T-cell (primary cell): ENCODE measurements around the gene PARVG. TPM values are rescaled to one million over a fixed set of nuclear protein-coding genes. Genes with fewer than 3 reads are reported as not detected.

Experiments used
- ATAC-seq, 4 experiments: fragments of 200-7000 bp in 3 of 4; fragments of 150-1000 bp in 1 of 4; cut with Tn5 transposase; replicated peaks in 1 of 4; 1 replicate in 3 of 4; 2 replicates in 1 of 4; pipeline ENCODE4 v1.10.0; 2021; ENCODE audit warnings: moderate library complexity in 3 of 4, mild to moderate bottlenecking in 2 of 4, moderate number of reproducible peaks in 1 of 4
- CTCF ChIA-PET, 2 donors: fragments of 300-600 bp; sonication (Branson Sonifier 250); formaldehyde crosslinking; loops; one replicate each; lab custom pipeline; 2022; ENCODE audit warnings: antibody characterized with exemption in 2 of 2; lab: Charles Lee
- POLR2A ChIA-PET, 2 donors: fragments of 300-600 bp; sonication (Branson Sonifier 250); formaldehyde crosslinking; loops; one replicate each; lab custom pipeline; 2022; ENCODE audit warnings: antibody characterized with exemption in 2 of 2; lab: Charles Lee
- DNase-seq, 35 experiments: peaks; one replicate each; pipeline versions ENCODE4 v3.0.0 to v3.0.0-alpha.2; 2013 to 2023
- H3K27ac ChIP-seq: one replicate; pipeline ENCODE4 v1.5.1; 2013; ENCODE audit warnings: low read length
- H3K27me3 ChIP-seq, 2 experiments: replicated peaks in 1 of 2; 1 replicate in 1 of 2; 2 replicates in 1 of 2; pipeline versions ENCODE4 v1.6.1 to v1.7.0; 2013; ENCODE audit warnings: low read length in 1 of 2, mixed read lengths in 1 of 2; ENCODE audit not compliant: control insufficient read depth in 2 of 2, insufficient read depth in 2 of 2; ENCODE audit errors: extremely low read depth in 1 of 2
- H3K36me3 ChIP-seq, 2 donors: 1 replicate in 1 of 2; 2 replicates in 1 of 2; pipeline versions ENCODE4 v1.6.1 to v1.7.0; 2013; ENCODE audit warnings: low read length in 1 of 2; ENCODE audit not compliant: control insufficient read depth in 2 of 2, insufficient read depth in 1 of 2; ENCODE audit errors: extremely low read depth in 1 of 2
- H3K4me1 ChIP-seq, 2 experiments: 1 replicate in 1 of 2; 2 replicates in 1 of 2; pipeline versions ENCODE4 v1.6.1 to v1.7.0; 2013; ENCODE audit warnings: low read length in 2 of 2, mixed read lengths in 1 of 2; ENCODE audit not compliant: insufficient read depth in 2 of 2, control insufficient read depth in 1 of 2; ENCODE audit errors: extremely low read depth in 1 of 2
- H3K4me3 ChIP-seq, 2 donors: 1 replicate in 1 of 2; 2 replicates in 1 of 2; pipeline versions ENCODE4 v1.5.1 to v1.7.0; 2013; ENCODE audit warnings: mild to moderate bottlenecking in 2 of 2, low read length in 1 of 2, moderate library complexity in 1 of 2; ENCODE audit not compliant: control insufficient read depth in 1 of 2; ENCODE audit errors: extremely low read depth in 1 of 2
- H3K9me3 ChIP-seq: 2 replicates; pipeline ENCODE4 v1.7.0; 2013
- H3K27ac Mint-ChIP-seq, 2 donors: one replicate each; pipeline ENCODE4 v1.8.0; 2020 to 2021; ENCODE audit warnings: mild to moderate bottlenecking in 2 of 2, mixed read lengths in 2 of 2
- H3K27me3 Mint-ChIP-seq, 2 donors: one replicate each; pipeline ENCODE4 v1.8.0; 2021 to 2022; ENCODE audit warnings: mixed read lengths in 2 of 2
- H3K36me3 Mint-ChIP-seq: one replicate; pipeline ENCODE4 v1.8.0; 2021; ENCODE audit warnings: mixed read lengths
- H3K4me1 Mint-ChIP-seq, 3 donors: one replicate each; pipeline ENCODE4 v1.8.0; 2020 to 2022; ENCODE audit warnings: mixed read lengths in 3 of 3, mild to moderate bottlenecking in 1 of 3
- H3K4me3 Mint-ChIP-seq, 3 donors: one replicate each; pipeline ENCODE4 v1.8.0; 2020 to 2022; ENCODE audit warnings: mild to moderate bottlenecking in 3 of 3, mixed read lengths in 3 of 3, moderate library complexity in 3 of 3
- H3K9me3 Mint-ChIP-seq, 3 donors: one replicate each; pipeline ENCODE4 v1.8.0; 2020 to 2022; ENCODE audit warnings: mixed read lengths in 3 of 3
- WGBS: methylation state at CpG from one replicate; pipeline ENCODE4 v1.1.5; 2013; ENCODE audit warnings: missing lambda C conversion rate; ENCODE audit not compliant: insufficient coverage; 5-methylcytosine and 5-hydroxymethylcytosine counted together
- total RNA-seq, 35 experiments: library from RNA in 6 of 35; stranded (reverse) in 6 of 35; fragments of 120-200 nt in 1 of 35; gene quantifications; one replicate each; pipeline versions ENCODE4 v1.2.1 to v1.2.4 and lab custom pipeline; 2013 to 2026

The PARVG gene
- total RNA-seq, 5 donors from 2014 or later (not counting 1 experiment from before 2014, with no cell fraction given), result 153 to 236 (median 197) TPM

DNA sequence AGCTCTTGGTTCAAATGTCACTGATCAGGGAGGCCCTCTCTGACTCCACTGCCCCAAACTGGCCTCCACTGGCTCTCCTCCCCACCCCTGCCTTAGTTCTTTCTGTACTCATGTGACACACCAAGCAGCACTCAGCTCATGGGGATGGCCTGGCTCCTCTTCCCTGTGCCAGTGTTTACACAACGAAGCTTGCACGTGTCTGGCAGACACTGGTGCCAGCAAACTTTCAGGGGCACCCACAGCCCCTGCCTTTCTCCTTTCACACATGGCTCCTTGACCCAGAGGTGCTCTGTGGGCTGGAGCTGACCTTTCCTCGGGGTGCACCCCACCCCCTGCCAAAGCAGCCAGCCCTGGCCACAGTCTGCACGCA is 37.6 kb upstream of the PARVG start:
- Mint-ChIP-seq H3K27me3 (no peaks in the 10 kb centered on the region), H3K4me1 (no peaks in the 10 kb centered on the region), H3K4me3 (no peak overlapping the region), H3K27ac (no peak overlapping the region), H3K9me3 (peaks cover 0 to under 1% (median 0%) of the 10 kb centered on the region in 3 donors), H3K36me3 (peaks cover 6% of the 10 kb centered on the region)
- WGBS, result 91% methylated on average over 4 of the region's 4 CpGs
- Histone ChIP-seq H3K27me3 (peaks cover 0 to 3% of the 10 kb centered on the region in 2 experiments), H3K9me3 (no peaks in the 10 kb centered on the region), H3K4me1 (no peaks in the 10 kb centered on the region), H3K27ac (no peak overlapping the region), H3K4me3 (no peak overlapping the region), H3K36me3 (no peaks in the 10 kb centered on the region)
- DNase-seq (no peak), ATAC-seq (no peak)
- CTCF ChIA-PET, result no interaction called here
- POLR2A ChIA-PET, result no interaction called here

DNA sequence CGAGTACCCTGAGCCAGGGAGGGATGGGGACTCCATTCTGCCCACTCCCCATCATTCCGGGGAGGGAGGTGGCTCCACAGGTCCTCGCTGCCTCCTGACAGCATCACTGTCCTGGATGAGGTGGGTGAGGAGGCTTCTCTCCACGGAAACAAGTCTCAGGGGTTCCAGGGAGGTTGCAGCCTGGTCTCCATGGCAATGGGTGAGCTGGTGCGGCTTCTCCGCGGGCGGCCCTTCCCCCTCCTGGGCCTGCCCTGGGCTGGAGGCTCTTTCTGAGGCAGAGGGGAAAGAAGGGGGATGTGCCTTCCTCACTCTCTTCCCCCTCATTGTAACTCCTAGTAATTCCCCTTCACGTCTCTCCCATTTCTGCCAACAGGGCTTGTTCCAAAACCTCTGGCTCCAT is 37.1 kb upstream of the PARVG start:
- H3K36me3 ChIP-seq, result no peaks in the 10 kb centered on the region
- POLR2A ChIA-PET, result no interaction called here
- no peak overlapping the region for H3K27ac Mint-ChIP-seq

DNA sequence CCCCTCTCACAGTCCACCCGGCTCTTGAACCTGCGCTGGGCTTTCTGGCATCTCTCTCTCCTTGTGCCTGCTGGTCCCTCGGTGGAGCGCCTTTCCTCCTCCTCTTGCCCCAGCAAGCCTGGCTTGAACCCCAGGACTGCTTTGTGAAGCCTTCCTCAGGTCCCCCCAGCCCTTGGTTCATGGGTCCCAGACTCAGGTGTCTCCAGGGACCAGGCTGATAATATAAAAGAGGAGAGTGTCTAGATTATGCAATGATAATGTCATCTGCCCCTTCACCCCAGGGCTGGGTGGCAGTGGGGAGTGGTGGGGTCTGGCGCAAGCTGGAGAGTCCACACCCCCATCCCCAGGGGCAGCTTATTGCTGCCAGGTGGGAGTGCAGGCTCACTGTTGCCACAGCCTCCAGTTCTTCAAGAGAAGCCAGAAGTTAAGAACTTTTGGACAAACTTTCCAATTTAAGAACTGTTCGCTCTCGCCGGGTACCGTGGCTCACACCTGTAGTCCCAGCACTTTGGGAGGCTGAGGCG is 36.6 kb upstream of the PARVG start:
- no peak overlapping the region for H3K4me3 Mint-ChIP-seq
- POLR2A ChIA-PET, result no interaction called here
- peaks cover 3% of the 10 kb centered on the region for H3K36me3 Mint-ChIP-seq
- Histone ChIP-seq H3K9me3 (no peaks in the 10 kb centered on the region), H3K27ac (no peak overlapping the region), H3K27me3 (peaks cover 0 to 6% of the 10 kb centered on the region in 2 experiments), H3K4me3 (no peak overlapping the region), H3K36me3 (peaks cover 0 to 4% of the 10 kb centered on the region in 2 donors), H3K4me1 (no peaks in the 10 kb centered on the region)
- H3K9me3 Mint-ChIP-seq, result no peaks in the 10 kb centered on the region
- DNase-seq (no peak), ATAC-seq (no peak)
- H3K27me3 Mint-ChIP-seq, result no peaks in the 10 kb centered on the region
- no peak overlapping the region for H3K27ac Mint-ChIP-seq
- CTCF ChIA-PET, result no interaction called here
- no CpG with 5 or more reads among the region's 10 CpGs for WGBS
- no peaks in the 10 kb centered on the region for H3K4me1 Mint-ChIP-seq

More for the DNA sequence above, 37.1 kb upstream of the PARVG start:
- H3K27me3 Mint-ChIP-seq, result no peaks in the 10 kb centered on the region
- 100% methylated on average over 1 of the region's 9 CpGs for WGBS
- Histone ChIP-seq H3K4me1 (no peaks in the 10 kb centered on the region), H3K4me3 (no peak overlapping the region), H3K9me3 (no peaks in the 10 kb centered on the region), H3K27ac (no peak overlapping the region), H3K27me3 (peaks cover 0 to 3% of the 10 kb centered on the region in 2 experiments)
- no peaks in the 10 kb centered on the region for H3K4me1 Mint-ChIP-seq
- H3K4me3 Mint-ChIP-seq, result no peak overlapping the region
- ATAC-seq (no peak), DNase-seq (no peak)
- CTCF ChIA-PET, result no interaction called here
- no peaks in the 10 kb centered on the region for H3K9me3 Mint-ChIP-seq
- peaks cover 3% of the 10 kb centered on the region for H3K36me3 Mint-ChIP-seq

DNA sequence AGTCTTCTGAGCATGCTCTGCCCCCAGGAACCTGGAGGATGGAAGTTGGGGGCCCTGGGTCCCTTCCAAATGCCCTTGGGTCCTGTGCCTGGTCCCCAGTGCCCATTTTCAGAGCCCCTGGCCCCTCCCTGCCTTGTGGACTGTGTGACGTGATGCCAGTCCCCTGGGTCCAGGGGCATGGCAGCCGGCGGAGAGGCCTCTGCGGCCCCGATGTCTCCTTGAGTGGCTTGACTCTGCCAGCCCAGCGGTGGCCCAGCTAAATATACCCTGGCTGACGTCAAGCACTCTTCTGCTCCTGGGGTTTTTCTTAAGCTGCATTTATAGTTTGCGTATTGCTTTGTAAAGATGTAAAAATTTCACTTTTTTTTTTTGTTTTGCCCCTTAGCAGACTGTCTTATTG is 35.2 kb upstream of the PARVG start:
- no peak overlapping the region for H3K27ac ChIP-seq
- no peaks in the 10 kb centered on the region for H3K4me1 Mint-ChIP-seq
- no peaks in the 10 kb centered on the region for H3K36me3 Mint-ChIP-seq
- 98% methylated on average over 7 of the region's 8 CpGs for WGBS
- peaks cover 0 to 8% of the 10 kb centered on the region in 2 experiments for H3K27me3 ChIP-seq
- ATAC-seq (no peak), DNase-seq (no peak)
- ChIA-PET POLR2A (no interaction called here), CTCF (no interaction called here)
- no peak overlapping the region for H3K27ac Mint-ChIP-seq
- H3K4me3 ChIP-seq, result no peak overlapping the region
- H3K27me3 Mint-ChIP-seq, result peaks cover 0 to 1% of the 10 kb centered on the region in 2 donors
- H3K9me3 ChIP-seq, result no peaks in the 10 kb centered on the region
- peaks cover 0 to 4% of the 10 kb centered on the region in 2 donors for H3K36me3 ChIP-seq
- no peak overlapping the region for H3K4me3 Mint-ChIP-seq
- no peaks in the 10 kb centered on the region for H3K4me1 ChIP-seq
- H3K9me3 Mint-ChIP-seq, result no peaks in the 10 kb centered on the region

DNA sequence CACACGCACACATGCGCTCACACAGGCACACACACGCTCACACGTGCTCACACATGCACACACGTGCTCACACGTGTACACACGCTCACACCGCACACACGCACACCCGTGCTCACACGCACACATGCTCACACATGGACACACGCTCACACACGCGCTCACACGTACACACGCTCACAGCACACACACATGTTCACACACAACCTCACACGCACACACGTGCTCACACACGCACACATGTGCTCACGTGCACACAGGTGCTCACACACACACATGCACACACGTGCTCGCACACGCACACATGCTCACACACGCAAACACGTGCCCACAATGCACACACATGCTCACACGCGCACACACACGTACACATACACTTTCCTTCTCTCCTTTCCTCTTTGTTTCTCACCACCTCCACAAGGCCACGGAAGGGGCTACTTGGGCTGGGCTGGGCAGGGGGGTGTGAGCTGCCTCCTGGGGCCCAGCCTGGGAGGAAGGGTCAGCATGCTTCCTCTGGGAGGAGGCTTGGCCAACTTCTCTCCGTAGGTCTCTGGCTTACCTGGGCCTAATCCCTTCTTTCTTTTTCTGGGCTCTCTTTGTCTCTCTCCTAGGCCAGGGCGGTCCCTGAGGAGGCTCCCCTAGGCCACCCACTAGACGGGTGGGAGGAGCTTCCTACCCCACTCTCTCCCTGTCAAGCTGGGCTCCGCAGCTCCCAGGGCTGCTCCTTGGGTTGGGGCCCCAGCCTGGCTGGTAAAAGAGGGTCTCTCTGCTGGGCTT is 34.5 kb upstream of the PARVG start:
- no peaks in the 10 kb centered on the region for H3K9me3 ChIP-seq
- Mint-ChIP-seq H3K4me3 (peak overlapping the region in 1 of 3 donors; percentile 29), H3K36me3 (no peaks in the 10 kb centered on the region), H3K27me3 (peaks cover 0 to 1% of the 10 kb centered on the region in 2 donors), H3K4me1 (no peaks in the 10 kb centered on the region), H3K9me3 (no peaks in the 10 kb centered on the region), H3K27ac (no peak overlapping the region)
- ATAC-seq (no peak), DNase-seq (no peak)
- 95% methylated on average over 28 of the region's 33 CpGs for WGBS
- H3K4me3 ChIP-seq, result no peak overlapping the region
- H3K4me1 ChIP-seq, result no peaks in the 10 kb centered on the region
- POLR2A ChIA-PET, result no interaction called here
- H3K27ac ChIP-seq, result no peak overlapping the region
- H3K36me3 ChIP-seq, result peaks cover 0 to 4% of the 10 kb centered on the region in 2 donors
- H3K27me3 ChIP-seq, result peaks cover 0 to 8% of the 10 kb centered on the region in 2 experiments
- CTCF ChIA-PET, result no interaction called here

DNA sequence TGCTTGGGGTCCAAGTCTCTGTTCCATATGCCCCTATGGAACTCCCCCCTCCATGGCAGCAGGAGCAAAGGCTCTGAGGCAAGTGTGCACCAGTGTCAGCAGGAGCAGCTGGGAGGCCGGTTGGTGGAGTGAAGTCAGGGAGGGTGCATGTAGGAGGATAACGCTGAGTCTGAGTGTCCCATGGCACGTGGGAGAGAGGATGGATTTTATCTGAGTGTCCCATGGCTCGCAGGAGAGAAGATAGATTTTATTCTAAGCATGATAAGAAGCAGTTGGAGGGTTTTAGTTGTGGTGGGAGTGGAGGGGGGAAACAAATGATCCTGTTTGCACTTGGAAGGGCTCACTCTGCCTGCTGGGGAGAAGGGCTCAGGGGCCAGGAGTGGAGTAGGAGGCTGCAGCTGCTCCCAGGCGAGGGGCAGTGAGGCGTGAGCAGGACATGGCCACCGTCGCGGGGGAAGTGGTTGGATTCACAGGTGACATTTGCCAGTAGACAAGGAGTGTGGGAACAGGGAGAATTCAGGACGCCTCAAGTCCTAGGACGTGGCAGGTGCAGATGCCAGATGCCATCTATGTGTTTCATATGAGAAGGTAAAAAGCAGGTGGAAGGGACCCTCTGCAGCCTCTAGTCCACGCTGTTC is 33.6 kb upstream of the PARVG start:
- no peaks in the 10 kb centered on the region for H3K36me3 Mint-ChIP-seq
- H3K4me3 Mint-ChIP-seq, result no peak overlapping the region
- Histone ChIP-seq H3K4me3 (no peak overlapping the region), H3K27me3 (peaks cover 0 to 8% of the 10 kb centered on the region in 2 experiments), H3K36me3 (peaks cover 0 to 6% of the 10 kb centered on the region in 2 donors), H3K4me1 (no peaks in the 10 kb centered on the region), H3K27ac (no peak overlapping the region), H3K9me3 (no peaks in the 10 kb centered on the region)
- no peak for ATAC-seq
- no peaks in the 10 kb centered on the region for H3K9me3 Mint-ChIP-seq
- DNase-seq, result no peak
- H3K27ac Mint-ChIP-seq, result no peak overlapping the region
- H3K27me3 Mint-ChIP-seq, result peaks cover 0 to 1% of the 10 kb centered on the region in 2 donors
- ChIA-PET CTCF (no interaction called here), POLR2A (no interaction called here)
- no peaks in the 10 kb centered on the region for H3K4me1 Mint-ChIP-seq
- 87% methylated on average over 12 of the region's 12 CpGs for WGBS
